ENCODE data around the gene PTPN2. TPM values are rescaled to one million over a fixed set of nuclear protein-coding genes. Genes with fewer than 3 reads are reported as not detected.

PTPN2 gene
- total RNA-seq (20.4 and 24.7 TPM in 2 replicates), polyA plus RNA-seq (25.4 and 29.8 TPM in 2 replicates)

GRCh38 chr18:12883684-12884405 is at the start of gene PTPN2:
TSS of gene PTPN2 (minus strand) at chr18:12884237. CDS start at chr18:12884141, 96 bp downstream.
- no peaks in the 10 kb centered on the region for H3K36me3 ChIP-seq
- H3K4me1 ChIP-seq (ENCODE audit: low read depth): peaks cover 16% of the 10 kb centered on the region
- TF ChIP-seq CTCF (IDR thresholded peaks at IDR 0.05; ENCODE audit: low read depth, low read length): no peak
- no peaks in the 10 kb centered on the region for H3K9me3 ChIP-seq (ENCODE audit: low read depth)
- DNase-seq (ENCODE audit: low read depth in 1 of 2, low spot score in 1 of 2): peak; percentile 95 to 96
- H3K4me3 ChIP-seq: peak within 1 kb of the TSS; percentile 89
- peak within 1 kb of the TSS; percentile 99 for H3K27ac ChIP-seq
- H3K27me3 ChIP-seq: no peaks in the 10 kb centered on the region

- H3K4me3 ChIP-seq: no peak overlapping the region
- no peaks in the 10 kb centered on the region for H3K36me3 ChIP-seq
- no peaks in the 10 kb centered on the region for H3K4me1 ChIP-seq (ENCODE audit: low read depth)
- H3K9me3 ChIP-seq (ENCODE audit: low read depth): no peaks in the 10 kb centered on the region
- no peak overlapping the region for H3K27ac ChIP-seq
- no peak for DNase-seq (ENCODE audit: low read depth in 1 of 2, low spot score in 1 of 2)
- no peaks in the 10 kb centered on the region for H3K27me3 ChIP-seq
- TF ChIP-seq CTCF (IDR thresholded peaks at IDR 0.05; ENCODE audit: low read depth, low read length): no peak
Observed at GRCh38 chr18:12933327-12933726, 49.3 kb upstream of the PTPN2 start.

- DNase-seq (ENCODE audit: low read depth in 1 of 2, low spot score in 1 of 2): no peak
- Histone ChIP-seq H3K4me3 (no peak overlapping the region), H3K4me1 (ENCODE audit: low read depth) (no peaks in the 10 kb centered on the region), H3K27me3 (no peaks in the 10 kb centered on the region), H3K9me3 (ENCODE audit: low read depth) (no peaks in the 10 kb centered on the region), H3K36me3 (no peaks in the 10 kb centered on the region), H3K27ac (no peak overlapping the region)
- TF ChIP-seq CTCF (IDR thresholded peaks at IDR 0.05; ENCODE audit: low read depth, low read length): no peak
Observed at GRCh38 chr18:12930908-12931307, 46.9 kb upstream of the PTPN2 start.

GRCh38 chr18:12930376-12930775 is 46.3 kb upstream of the PTPN2 start:
- no peaks in the 10 kb centered on the region for H3K4me1 ChIP-seq (ENCODE audit: low read depth)

GRCh38 chr18:12929477-12930083 is 45.5 kb upstream of the PTPN2 start:
- Histone ChIP-seq H3K4me3 (no peak overlapping the region), H3K36me3 (no peaks in the 10 kb centered on the region), H3K9me3 (ENCODE audit: low read depth) (no peaks in the 10 kb centered on the region), H3K27me3 (no peaks in the 10 kb centered on the region), H3K4me1 (ENCODE audit: low read depth) (no peaks in the 10 kb centered on the region), H3K27ac (no peak overlapping the region)
- TF ChIP-seq CTCF (IDR thresholded peaks at IDR 0.05; ENCODE audit: low read depth, low read length): no peak
- no peak for DNase-seq (ENCODE audit: low read depth in 1 of 2, low spot score in 1 of 2)

More at GRCh38 chr18:12930376-12930775, 46.3 kb upstream of the PTPN2 start:
- H3K9me3 ChIP-seq (ENCODE audit: low read depth): no peaks in the 10 kb centered on the region
- DNase-seq (ENCODE audit: low read depth in 1 of 2, low spot score in 1 of 2): no peak
- no peaks in the 10 kb centered on the region for H3K36me3 ChIP-seq
- TF ChIP-seq CTCF (IDR thresholded peaks at IDR 0.05; ENCODE audit: low read depth, low read length): no peak
- H3K4me3 ChIP-seq: no peak overlapping the region
- H3K27ac ChIP-seq: no peak overlapping the region
- H3K27me3 ChIP-seq: no peaks in the 10 kb centered on the region

All from cardiac muscle cell (in vitro differentiated cells and primary cell).